ENCODE measurements around the gene MPST. TPM values are rescaled to one million over a fixed set of nuclear protein-coding genes. Genes with fewer than 3 reads are reported as not detected.

The MPST gene
- total RNA-seq: 52.0 and 69.2 TPM in 2 replicates

DNA sequence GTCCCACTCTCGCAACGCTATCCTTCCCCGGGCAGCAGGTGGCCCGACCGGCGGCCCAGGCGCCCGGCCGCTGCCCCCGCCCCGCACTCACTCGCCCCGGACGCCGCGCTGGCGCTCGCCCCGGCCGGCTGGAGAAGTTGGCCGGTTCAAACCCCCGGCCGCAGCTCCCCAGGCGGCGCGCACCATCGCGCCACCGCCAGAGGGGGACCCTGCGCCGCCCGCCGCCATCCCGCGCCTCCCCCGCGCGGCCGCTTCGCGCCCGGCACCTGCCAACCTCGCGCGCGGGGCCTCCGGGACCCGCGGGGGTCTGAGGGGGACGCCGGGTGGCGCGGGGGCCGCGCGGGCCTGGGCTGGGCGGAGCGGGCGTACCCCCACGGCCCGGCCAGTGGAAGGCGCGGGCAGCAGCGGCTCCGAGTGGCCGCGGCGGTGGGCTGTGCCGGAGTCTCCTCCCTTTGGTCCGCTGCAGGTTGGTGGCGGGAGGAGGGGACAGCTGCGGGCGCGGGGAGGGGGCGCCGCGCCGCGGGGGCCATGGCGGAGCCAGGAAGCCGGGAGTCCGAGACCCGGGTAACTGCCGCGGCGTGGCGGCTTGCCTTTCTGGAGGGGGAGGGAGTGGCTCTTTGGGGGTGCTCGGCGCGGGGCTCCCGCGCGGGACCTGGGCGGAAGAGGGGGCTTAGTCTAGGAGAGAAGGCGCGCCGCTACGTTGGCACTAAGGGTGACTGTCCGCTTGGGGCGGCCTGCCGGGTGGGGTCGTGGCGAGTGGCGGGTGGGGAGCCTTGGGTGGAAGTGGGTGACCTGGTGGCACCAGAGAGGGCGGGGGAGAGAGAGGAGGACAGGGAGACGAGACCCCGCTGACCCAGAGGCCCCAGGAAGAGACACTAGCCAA is at the start of gene MPST, which contains the start of gene TST:
Gene MPST (plus strand): TSS at position 434 of the 883 bp plus-strand sequence. CDS start 95 bp downstream, at position 529.
Gene TST (minus strand): TSS at position 139 of the 883 bp plus-strand sequence. CDS start 715 bp downstream, outside the sequence.

DNA sequence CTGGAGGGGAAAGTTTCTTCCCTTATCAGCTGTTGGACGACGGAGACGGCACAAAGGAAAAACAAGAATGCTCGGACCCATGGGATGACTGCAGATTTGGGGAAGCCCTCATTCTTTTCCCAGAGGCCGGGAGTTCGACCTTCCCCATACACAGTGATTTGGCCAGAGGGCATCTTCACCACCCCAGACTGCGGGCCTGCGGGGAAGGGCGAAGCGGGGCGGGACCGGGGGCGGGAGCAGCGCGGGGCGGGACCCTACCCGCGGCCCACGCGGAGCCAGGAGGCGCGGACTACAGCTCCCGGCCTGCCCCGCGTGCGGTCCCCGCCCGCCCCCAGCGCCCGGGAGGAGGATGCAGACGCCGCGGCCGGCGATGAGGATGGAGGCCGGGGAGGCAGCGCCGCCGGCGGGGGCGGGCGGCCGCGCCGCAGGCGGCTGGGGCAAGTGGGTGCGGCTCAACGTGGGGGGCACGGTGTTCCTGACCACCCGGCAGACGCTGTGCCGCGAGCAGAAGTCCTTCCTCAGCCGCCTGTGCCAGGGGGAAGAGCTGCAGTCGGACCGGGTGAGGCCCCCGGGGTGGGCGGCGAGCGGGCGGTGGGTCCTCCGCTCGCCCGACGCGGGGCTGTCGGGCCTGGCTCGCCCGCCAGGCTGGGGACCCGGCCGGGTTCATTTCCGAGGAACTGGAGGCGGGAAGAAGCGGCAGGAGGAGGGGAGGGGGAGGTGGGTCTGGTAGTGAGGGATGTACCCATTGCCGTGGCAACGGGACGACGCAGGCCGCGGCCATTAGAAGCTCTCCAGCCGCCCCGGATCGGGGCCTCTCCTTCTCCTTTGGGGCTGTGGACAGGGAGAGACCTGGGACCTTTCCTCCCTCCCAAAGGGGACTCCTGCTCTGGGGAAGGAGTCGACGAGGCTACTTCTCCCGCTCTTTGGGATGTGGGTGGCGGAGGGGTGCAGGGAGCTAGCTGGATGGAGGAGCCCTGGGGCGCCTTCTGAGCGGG is 32.1 kb downstream of the MPST start, which contains the start of gene KCTD17:
Gene KCTD17 (plus strand): TSS at position 352 of the 995 bp plus-strand sequence. CDS start 19 bp downstream, at position 371.

Other genes with a start within 250 kb of the MPST start
- 15.4 and 24.9 TPM in 2 replicates for gene IFT27, start 243.6 kb upstream of the MPST start, total RNA-seq
- not detected in 2 replicates for gene PVALB, start 202.7 kb upstream of the MPST start, total RNA-seq
- not detected in 2 replicates for gene NCF4, start 158.7 kb upstream of the MPST start, total RNA-seq
- gene CSF2RB, start 106.1 kb upstream of the MPST start, total RNA-seq: under 0.01 and 0.05 TPM in 2 replicates
- 27.2 and 34.1 TPM in 2 replicates for gene TST, start 295 bp upstream of the MPST start, total RNA-seq
- 32.4 and 35.8 TPM in 2 replicates for gene KCTD17, start 32.0 kb downstream of the MPST start, total RNA-seq
- not detected in 2 replicates for gene TMPRSS6, start 90.0 kb downstream of the MPST start, total RNA-seq
- 0.09 TPM in 1 of 2 replicates, not detected in the other for gene IL2RB, start 130.2 kb downstream of the MPST start, total RNA-seq
- 5.1 and 7.7 TPM in 2 replicates for gene C1QTNF6, start 168.5 kb downstream of the MPST start, total RNA-seq
- not detected in 2 replicates for gene SSTR3, start 192.7 kb downstream of the MPST start, total RNA-seq
- gene RAC2, start 224.5 kb downstream of the MPST start, total RNA-seq: 3.3 and 16.2 TPM in 2 replicates